Peyer's patch (tissue), 4 donors: ENCODE data around the gene PRODH.

ENCODE experiments used
- POLR2A ChIP-seq, 2 donors: fragments of 450-650 bp; IDR thresholded peaks; one replicate each; pipeline ENCODE4 v1.5.1; 2017; ENCODE audit warnings: antibody characterized with exemption in 2 of 2, mild to moderate bottlenecking in 2 of 2, moderate library complexity in 2 of 2
- TF ChIP-seq, protein P1 (sequence below), 6 experiments: fragments of 450-650 bp in 4 of 6; fragments of 200-600 bp in 2 of 6; sonication (generic) in 1 of 6; IDR thresholded peaks; one replicate each; pipeline ENCODE4 v1.5.1; 2017 to 2019; ENCODE audit warnings: antibody characterized with exemption in 6 of 6, mild to moderate bottlenecking in 3 of 6, moderate library complexity in 1 of 6

DNA sequence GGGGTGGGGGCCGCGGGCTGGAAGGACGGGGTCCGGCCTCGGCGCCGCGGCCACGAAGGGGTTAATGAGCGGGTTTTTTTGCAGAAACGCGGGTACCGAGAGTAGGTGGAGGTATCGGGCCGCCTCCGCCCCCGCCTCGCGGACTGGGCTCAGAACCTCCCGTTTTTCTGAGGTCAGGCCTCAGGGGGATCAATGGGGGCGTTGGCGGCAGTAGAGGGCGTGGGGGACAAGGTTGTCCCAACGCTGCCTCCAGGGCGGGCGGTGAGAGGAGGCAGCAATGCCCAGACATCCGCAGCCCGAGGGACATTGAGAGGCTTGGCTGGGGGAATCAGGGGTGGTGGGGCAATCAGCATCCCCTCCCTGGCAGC is 34.8 kb upstream of the PRODH start:
- TF ChIP-seq, protein P1, sequence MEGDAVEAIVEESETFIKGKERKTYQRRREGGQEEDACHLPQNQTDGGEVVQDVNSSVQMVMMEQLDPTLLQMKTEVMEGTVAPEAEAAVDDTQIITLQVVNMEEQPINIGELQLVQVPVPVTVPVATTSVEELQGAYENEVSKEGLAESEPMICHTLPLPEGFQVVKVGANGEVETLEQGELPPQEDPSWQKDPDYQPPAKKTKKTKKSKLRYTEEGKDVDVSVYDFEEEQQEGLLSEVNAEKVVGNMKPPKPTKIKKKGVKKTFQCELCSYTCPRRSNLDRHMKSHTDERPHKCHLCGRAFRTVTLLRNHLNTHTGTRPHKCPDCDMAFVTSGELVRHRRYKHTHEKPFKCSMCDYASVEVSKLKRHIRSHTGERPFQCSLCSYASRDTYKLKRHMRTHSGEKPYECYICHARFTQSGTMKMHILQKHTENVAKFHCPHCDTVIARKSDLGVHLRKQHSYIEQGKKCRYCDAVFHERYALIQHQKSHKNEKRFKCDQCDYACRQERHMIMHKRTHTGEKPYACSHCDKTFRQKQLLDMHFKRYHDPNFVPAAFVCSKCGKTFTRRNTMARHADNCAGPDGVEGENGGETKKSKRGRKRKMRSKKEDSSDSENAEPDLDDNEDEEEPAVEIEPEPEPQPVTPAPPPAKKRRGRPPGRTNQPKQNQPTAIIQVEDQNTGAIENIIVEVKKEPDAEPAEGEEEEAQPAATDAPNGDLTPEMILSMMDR (IDR thresholded peaks at IDR 0.05): no peak
- TF ChIP-seq POLR2A (IDR thresholded peaks at IDR 0.05): no peak
